Measurements from ENCODE around the gene BCO2.
"Not testable (repeated sequence)": the region's sequence is repeated elsewhere in the genome, so short reads cannot be mapped to it uniquely, and the experiment has no call there.

Gene BCO2, protein sequence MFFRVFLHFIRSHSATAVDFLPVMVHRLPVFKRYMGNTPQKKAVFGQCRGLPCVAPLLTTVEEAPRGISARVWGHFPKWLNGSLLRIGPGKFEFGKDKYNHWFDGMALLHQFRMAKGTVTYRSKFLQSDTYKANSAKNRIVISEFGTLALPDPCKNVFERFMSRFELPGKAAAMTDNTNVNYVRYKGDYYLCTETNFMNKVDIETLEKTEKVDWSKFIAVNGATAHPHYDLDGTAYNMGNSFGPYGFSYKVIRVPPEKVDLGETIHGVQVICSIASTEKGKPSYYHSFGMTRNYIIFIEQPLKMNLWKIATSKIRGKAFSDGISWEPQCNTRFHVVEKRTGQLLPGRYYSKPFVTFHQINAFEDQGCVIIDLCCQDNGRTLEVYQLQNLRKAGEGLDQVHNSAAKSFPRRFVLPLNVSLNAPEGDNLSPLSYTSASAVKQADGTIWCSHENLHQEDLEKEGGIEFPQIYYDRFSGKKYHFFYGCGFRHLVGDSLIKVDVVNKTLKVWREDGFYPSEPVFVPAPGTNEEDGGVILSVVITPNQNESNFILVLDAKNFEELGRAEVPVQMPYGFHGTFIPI

DNA sequence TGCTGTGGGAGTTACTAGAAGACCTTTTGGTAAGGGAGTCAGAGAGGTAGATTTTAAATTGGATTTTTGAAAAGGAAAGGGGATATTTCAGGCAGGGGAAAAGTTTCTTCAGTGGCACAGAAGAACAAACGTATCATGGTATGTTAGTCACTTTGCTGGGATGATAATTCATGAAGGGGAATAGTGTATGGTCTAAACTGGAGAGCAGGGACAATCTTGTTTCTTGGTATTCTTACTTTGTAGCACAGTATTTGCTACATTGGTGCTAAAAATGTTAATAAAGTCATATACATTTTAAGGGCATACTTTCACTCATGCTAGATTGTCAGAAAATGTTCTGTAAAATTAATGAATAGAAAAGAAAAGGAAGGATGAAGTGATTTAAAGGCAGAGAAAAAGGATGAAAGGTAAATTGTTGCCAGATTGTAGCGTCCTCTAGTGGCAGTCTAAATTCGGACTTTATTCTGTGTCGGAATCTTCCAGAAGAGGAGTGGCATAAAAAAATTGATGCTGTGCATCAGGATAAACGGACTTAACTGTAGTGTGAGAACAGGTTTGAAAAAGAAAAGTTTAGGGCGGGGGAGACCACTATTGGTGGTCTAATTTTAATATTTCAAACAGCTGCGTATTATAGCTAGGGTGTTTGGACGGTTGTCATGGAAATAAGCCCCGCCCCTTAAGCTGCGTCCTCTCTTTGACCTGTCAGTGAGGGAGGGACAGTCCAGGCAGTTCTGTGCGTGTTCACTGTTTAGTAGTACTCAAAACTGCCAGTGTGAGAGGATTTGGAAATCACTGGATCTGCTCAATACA lies at the start of gene BCO2:
Gene BCO2 (plus strand): TSS at position 724 of the 810 bp plus-strand sequence. CDS start 90 bp downstream, outside the sequence.
- DNase-seq (ENCODE audit: low read depth in 3 of 3) = peak in 1 of 3 experiments; percentile 9

DNA sequence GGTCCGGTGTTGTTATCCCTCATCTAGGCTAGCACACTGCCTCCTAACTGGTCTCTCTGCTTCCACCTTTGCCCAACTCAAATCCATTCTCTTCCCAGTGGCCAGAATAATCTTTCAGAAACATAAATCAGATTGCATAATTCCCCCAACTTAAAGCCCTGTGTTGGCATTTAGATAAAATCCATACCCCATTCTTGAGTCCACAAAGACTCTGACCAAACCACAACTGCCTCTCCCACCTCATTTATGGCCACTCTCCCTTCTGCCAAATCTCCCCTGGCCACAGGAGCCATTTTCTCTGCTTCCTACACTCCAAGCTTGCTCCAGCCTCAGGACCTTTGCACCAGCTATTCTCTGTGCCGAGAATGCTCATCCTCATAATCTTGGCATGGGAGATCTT lies 48.3 kb upstream of the BCO2 start:
- DNase-seq (ENCODE audit: low read depth in 3 of 3) = no peak

DNA sequence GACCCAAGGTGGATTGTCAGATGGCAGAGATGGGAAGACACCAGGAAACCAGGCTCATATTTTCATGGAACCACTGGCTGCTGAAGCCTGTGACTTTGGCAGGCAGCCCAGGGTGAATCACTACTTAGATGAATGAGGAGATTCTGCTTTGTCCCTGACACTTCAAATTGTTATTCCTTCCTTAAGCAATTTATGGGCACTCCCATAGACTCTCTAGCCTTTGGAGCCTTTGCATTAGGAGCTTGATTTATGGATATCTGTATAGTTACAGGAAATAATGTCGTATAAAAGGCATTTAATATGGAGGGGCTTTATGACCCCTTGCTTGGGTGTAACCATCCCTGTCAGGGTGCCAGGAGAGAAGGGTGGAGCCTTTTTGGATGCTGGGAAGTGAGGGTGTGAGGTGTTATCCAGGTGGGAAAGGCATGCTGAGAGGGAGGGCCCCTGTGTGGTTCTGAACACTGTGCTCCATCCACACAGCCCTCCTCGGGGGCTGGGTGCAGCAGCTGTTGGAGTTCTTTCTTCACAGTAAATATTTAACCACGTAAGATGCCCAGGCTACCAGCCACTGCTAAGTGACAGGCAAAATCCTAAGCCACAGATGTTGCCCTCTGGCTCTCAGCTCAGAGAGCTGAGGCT lies 46.7 kb upstream of the BCO2 start:
- no peak for DNase-seq (ENCODE audit: low read depth in 3 of 3)

DNA sequence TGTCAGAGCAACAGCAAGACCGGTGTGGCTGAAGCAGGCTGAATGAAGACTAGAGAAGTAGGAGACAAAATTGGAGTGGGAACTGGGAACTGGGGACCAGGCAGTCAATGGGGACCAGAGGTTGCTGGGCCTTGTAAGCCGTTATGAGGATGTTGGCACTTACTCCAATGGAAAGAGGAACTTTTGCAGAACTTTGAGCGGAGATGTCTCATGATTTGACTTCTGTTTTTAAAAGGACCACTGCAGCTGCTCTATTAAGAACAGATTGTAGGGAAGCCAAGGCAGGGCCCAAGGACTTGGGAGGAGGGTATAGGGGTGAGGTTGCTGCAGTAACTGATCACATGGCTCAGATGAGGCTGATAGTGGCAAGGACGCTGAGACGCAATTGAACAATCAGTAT lies 45.7 kb upstream of the BCO2 start:
- DNase-seq (ENCODE audit: low read depth in 3 of 3) = no peak

DNA sequence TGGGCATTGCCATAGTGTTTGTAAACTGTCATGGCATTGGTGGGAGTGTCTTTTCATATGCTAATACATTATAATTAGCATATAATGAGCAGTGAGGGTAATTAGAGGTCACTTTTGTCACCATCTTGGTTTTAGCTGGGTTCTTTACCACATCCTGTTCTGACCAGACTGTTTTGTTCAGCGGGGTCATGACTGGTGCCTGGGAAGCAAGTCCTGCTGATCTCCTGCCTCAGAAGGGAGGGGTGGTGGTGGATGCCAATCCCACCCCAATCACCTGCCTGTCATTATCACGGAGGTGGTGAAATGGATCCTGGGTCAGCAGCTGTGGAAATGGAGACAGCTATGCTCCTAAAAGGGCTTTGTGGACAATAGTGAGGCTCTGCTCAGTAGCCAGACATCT lies 42.6 kb upstream of the BCO2 start:
- DNase-seq (ENCODE audit: low read depth in 3 of 3) = no peak

DNA sequence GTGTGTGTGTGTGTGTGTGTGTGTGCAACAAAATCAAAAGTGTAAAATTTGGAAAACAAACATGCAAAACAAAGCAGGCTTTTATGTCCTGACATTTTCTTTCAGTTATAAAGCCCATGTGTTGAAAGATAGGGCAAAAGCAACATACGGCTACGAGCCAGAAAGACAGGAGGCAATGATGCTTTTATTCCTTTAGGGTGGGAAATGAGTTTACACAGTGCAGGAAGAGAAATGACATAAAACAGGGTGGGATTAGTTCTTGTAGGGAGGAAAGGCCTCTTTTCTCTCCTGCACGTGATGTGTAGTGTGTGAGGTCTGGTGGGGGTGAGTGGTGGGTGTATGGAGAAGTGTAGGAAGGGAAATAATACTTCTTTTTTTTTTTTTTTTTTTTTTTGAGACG lies 40.8 kb upstream of the BCO2 start:
- no peak for DNase-seq (ENCODE audit: low read depth in 3 of 3)

DNA sequence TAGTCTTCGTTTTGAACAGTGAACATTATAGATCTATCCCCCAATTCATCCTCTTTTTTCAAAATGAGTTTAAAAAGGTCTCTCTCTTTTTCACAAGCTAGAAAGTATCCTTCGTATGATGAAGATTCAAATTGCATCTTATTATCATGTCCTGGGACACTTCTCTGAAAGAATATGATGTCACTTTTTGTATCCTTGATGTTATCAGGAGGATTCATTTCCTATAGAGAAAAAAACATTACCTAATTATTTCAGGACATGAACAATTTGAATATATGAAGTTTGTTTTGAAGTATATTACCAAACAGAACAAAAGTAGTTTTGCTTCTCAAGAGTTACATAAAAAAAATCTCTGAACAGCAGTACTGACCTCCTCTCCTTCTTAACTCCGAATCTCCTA lies 31.7 kb upstream of the BCO2 start:
- no peak for DNase-seq (ENCODE audit: low read depth in 3 of 3)

DNA sequence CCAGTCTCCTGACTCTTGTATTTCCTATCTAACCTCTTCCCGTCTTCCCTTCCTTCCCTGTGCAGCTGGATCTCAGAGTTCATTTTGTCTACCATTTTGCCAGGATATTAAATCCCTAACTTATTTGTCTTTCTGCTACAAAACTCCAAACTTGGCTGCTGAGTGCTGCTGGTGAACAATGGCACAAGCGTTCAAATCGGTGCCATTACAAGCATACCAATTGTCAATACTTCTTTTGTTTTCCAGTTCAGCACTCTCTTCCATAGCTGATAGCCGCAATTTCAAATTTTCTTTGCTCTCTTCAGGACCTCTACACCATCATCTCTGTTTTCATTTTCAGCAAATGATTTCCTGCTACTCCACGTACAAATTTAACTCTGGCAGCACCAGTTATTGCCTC lies 24.8 kb upstream of the BCO2 start:
- DNase-seq (ENCODE audit: low read depth in 3 of 3) = no peak

DNA sequence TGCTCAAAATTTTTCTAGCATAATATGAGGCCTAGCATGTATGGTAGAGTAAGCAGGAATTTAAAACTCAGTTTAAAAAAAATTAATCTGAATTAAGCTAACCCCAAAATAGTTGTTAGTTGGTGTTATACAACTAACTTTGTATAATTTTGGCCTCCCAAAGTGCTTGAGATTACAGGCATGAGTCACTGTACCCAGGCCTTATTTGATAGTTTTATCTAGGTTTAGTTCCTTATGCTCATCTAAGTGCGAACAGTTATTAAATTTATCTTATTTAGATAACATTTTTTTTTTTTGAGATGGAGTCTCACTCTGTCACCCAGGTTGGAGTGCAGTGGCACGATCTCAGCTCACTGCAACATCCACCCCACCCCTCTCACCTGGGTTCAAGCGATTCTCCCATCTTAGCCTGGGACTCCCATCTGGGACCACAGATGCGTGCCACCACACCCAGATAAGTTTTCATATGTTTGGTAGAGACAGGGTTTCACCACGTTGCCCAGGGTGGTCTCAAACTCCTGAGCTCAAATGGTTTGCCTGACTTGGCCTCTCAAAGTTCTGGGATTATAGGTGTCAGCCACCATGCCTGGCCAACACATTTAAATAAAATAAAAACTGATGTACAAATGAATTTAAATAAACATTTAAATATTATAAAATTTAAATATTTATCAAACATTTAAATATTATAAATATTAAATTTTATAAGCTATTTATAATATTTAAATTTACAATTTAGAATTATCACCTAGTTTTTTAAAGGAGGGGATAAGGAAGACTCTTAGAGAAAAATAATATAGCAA lies 19.0 kb upstream of the BCO2 start:
- DNase-seq (ENCODE audit: low read depth in 3 of 3) = no peak

DNA sequence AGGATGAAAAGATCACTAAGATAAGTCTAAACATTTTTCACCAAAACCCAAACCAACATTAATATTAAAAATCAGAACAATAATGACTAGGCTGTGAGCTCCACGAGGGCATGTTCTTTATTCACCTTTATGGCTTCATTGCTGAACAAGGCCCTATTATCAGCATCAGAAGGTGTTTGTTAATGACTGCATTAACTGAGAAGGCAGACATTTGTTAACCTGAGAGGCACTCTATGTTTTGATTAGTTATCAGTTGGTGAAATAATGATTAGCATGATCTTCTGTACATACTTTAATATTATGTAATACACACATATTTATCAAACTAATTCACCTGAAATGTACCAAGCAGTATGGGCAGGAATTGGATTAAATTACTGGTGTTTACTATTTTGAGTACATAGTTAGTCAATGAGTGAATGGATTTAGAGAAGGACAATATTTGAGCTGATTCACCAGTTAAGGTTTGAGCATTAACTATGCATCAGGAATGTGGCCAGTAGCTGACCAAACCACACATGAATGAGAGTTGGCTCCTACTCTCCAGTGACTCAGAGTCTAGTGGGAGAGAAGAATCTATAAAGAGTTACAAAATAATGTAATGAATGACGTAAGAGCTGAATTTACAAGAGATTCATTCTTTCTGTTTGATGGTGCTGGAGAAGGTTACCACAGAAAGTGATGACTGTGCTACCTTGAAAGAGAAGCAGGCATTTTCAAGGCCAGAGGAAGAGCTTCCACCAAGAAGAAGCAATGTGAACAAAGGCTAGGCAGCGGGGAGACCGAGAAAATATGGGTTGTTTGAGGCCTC lies 18.2 kb upstream of the BCO2 start:
- DNase-seq (ENCODE audit: low read depth in 3 of 3) = no peak

DNA sequence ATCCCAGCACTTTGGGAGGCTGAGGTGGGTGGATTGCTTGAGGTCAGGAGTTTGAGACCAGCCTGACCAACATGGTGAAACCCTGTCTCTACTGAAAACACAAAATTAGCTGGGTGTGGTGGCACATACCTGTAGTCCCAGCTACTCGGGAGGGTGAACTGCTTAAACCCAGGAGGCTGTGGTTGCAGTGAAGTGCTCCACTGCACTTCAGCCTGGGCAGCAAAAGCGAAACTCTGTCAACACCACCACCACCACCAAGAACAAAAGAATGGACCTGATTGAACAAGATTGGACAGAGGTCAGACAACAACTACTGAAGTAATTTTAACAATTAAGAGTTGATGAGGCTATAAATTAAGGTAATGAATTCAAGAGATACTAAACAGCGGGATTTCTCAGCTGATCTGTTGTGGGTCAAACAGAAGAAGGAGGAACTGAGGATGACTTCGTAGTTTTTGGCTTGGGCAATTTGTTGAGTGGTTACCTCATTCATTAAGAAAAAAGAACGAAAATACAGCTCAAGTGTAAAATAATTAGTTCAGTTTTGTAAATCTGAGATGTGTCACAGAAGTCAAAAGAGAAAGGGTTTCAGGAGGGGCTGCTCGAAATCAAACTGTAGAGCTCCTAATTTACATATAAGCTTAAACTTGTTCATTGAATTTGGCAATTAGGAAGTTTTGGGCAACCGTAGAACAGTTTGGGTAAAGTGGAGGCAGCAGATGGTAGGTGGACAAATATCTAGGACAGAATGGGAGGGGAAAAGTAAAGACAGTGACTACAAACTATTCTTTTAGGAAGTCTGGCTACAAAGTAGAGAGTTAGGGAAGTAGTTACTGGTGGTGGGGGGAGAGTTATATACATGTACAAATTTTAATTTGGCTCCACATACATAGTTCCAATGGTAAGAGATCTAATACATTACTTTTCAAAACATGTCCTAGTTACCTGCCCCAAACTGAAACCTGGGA lies 15.9 kb upstream of the BCO2 start:
- DNase-seq (ENCODE audit: low read depth in 3 of 3) = no peak

DNA sequence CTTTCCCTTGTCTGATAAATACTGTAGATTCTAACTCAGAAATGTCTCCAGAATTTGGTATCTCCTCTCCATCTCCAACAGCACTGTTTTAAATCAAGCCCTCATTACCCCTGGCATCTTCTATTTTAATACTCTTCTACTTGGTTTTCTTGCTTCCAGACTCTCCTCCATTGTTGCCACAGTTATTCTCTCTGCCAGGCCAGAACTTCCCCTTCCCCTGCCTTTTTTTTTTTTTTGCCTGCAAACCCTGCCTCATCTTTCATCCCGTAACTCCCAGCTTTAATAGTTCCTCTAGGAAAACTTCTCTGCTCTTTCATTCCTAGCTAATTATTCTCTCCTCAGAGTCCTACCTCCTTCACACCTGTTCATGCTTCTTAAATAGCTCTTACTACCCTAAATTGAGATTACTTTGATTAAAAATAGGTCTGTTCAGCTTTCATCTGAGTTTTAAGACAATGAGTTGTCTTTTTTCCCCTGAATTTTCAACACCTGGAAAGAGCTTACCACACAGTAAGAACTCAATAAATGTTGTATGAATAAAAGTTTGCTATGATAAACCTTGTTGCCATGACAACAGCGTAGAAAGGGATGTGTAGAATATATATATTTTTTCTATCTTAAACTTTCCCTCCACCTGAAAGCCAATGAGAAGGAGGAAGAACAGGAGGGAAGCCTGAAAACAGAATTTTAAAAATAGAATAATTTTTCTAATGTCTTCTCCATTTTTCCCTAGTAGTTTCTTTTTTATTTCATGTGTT lies 15.0 kb upstream of the BCO2 start:
- DNase-seq (ENCODE audit: low read depth in 3 of 3) = no peak

DNA sequence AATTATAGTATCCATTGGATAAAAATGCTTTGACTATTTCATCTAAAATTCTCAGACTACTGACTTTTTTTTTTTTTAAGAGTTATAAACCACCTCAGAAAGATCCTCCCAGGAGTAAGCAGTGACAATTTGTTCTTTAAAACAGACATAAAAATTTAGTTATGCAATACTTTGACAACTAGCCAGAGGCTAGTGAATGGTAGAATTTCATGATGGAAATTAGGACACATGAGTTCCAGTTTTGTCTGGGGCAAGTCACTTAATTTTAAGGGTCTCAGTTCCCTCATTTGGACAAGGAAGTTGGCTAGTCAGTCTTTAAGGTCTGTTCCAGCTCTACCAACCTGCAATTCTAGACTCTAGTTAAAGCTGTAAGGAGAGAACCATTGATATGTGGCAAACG lies 14.3 kb upstream of the BCO2 start:
- DNase-seq (ENCODE audit: low read depth in 3 of 3) = no peak

DNA sequence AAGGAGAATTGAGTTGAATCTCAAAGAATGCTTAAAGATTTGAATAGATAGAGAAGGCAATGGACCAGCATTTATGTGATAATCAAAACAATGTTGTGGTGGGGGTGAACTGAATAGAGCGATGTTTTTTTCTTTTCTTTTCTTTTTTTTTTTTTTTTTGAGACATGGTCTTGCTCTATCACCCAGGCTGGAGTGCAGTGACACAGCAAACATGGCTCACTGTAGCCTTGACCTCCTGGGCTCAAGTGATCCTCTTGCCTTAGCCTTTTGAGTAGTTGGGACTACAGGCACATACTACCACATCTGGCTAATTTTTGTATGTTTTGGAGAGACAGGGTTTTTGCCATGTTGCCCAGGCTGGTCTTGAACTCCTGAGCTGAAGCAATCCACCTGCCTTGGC lies 13.1 kb upstream of the BCO2 start:
- DNase-seq (ENCODE audit: low read depth in 3 of 3) = not testable (repeated sequence)

DNA sequence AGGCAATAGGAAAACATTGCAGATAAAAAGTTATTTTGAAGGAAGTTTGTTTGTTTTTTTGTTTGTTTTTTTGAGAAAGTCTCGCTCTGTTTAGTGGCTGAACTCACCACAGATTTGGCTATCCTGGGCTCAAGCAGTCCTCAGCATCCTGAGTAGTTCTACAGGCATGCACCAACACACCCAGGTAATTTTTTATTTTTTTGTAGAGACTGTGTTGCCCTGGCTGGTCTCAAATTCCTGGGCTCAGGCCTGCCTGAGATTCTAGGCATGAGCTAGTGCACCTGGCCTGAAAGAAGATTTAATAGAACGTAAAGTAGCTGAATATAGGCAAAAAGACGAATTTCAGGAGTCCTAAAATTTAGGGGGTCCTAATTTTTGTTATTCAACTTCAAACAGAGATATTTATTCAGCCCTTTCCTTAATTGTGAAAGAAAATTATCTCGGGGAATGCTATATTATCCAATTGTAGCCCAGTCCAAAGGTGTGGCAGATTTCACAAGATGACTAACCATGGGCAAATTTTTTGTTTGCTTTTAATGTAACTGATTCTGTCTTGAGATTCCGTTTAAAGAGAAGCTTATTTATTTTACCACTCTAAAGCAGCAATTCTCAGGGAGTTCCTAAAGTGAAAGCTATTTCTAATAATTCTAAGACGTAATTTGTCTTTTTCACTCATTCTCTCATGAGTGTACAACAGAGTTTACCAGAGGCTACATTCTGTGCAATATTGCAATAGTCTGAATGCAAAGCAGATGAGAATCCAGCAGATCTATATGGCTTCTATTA lies 12.4 kb upstream of the BCO2 start:
- no peak for DNase-seq (ENCODE audit: low read depth in 3 of 3)

DNA sequence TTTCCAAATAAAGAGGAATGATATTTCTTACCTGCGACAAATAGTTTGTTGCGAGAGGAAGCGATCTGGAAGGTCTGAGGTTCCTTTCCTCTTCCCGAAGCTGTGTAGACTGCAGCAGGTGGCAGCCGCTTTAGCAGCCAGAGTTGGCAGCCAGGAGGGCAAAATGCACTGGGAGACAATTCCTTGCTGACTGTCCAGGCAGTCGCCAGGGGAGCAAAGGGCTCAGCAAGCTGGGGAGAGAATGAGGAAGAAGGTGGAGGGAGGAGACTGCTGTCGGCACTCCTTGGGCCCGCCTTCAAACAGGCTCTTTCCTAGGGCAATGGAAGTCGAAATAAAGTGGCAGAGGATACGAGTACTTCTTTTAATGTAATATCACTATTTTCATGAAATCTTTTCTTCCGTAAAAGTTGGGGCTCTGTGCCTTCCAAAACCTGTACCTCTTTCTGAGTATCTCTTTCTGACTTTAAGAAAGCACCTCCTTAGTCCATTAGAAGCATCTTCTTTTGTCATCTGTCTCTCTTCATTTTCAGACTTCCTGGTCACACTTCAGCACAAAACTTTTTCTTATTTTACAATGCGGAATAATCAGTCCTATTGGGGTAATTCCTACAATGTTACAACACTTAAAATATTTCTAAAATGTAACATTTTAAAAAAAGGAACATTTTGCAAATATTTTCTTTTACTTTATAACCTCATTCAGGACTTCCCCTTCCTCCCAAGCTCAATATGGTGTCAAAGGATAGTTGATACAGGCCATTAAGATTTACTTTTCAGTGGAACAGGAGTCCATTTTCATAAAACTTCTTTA lies 11.2 kb upstream of the BCO2 start, which contains the start of gene IL18:
Gene IL18 (minus strand): TSS at position 220 of the 811 bp plus-strand sequence. CDS start 9,041 bp downstream, outside the sequence.
- no peak for DNase-seq (ENCODE audit: low read depth in 3 of 3)

DNA sequence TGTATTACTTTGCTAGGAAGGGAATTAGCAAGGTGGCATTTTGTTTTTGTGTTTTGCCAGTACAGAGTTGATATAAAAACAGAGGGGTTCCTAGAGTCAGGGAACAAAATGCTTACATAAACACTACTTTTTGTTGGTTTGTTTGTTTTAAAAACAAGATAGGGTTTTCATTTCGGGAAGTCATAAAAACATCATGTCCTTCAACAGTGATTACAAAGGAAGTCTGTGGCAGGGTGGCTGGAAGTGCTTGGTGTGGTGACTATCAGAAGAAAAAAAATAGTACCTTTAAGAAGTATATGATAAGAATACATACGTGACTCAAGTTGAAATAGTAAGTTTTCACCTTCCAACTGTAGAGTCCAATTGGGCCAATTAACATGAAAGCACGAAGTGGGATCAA lies 10.3 kb upstream of the BCO2 start:
- no peak for DNase-seq (ENCODE audit: low read depth in 3 of 3)

Measured in stimulated activated CD4-positive, alpha-beta T cell treated with anti-CD3 and anti-CD28 coated beads, TNF-alpha, amount 100 ng/mL, for 4 hours (primary cell).